ENCODE measurements around the gene PEX5L.

DNA sequence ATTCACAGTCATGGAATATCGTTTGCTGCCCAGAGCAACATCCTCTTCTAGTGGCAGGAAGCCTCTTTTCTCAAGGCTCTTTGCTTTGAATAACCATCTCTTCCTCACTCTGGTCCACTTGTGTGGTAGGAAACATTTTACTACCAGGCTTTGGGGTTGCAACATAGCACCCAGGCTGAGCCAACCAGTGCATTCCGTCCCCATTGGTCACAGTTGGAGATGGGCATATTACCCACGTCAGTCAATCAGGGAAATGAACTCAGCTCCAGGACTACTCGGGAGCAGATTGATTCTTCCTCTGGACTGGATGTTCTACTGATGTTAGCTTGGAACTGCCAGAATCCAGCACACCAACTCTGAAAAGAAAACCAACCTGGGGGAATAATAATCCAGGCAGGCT lies 4.2 kb upstream of the PEX5L start:
- TF ChIP-seq POLR2AphosphoS5 (IDR thresholded peaks at IDR 0.05; ENCODE audit: low read depth, low read length) (no peak), SIN3A (IDR thresholded peaks at IDR 0.05; ENCODE audit: borderline replicate concordance, insufficient read depth, low read length) (no peak)

Data from PFSK-1 (cell line).